ENCODE data around the gene CLEC16A.
A peak's percentile ranks its signal among the peaks of the same experiment; 100 is the strongest.

The CLEC16A gene

GRCh38 chr16:10944249-10945064 lies at the start of gene CLEC16A:
Gene CLEC16A, plus strand, starts transcription at chr16:10944564. Its CDS starts 154 bp downstream, at chr16:10944718.
- peaks cover 80% of the 10 kb centered on the region for H3K4me1 ChIP-seq (ENCODE audit: insufficient read depth, low read length)
- DNase-seq = peak; percentile 97
- no peaks in the 10 kb centered on the region for H3K9me3 ChIP-seq (ENCODE audit: insufficient read depth, low read length, severe bottlenecking)
- peak within 1 kb of the TSS; percentile 98 for H3K4me2 ChIP-seq (ENCODE audit: insufficient read depth, low read length)
- H3K79me2 ChIP-seq (ENCODE audit: insufficient read depth, low read length) = peaks cover 71% of the 10 kb centered on the region
- H3K4me3 ChIP-seq (ENCODE audit: low read depth in 1 of 2, low read length in 2 of 2) = peak within 1 kb of the TSS; percentile 68 to 92
- peak within 1 kb of the TSS; percentile 80 for H3K9ac ChIP-seq (ENCODE audit: low read depth, low read length)
- H3K27me3 ChIP-seq (ENCODE audit: insufficient read depth, low read length, poor library complexity) = no peaks in the 10 kb centered on the region
- H3K36me3 ChIP-seq (ENCODE audit: insufficient read depth, low read length) = peaks cover 7% of the 10 kb centered on the region
- H4K20me1 ChIP-seq (ENCODE audit: insufficient read depth, low read length) = peaks cover 58% of the 10 kb centered on the region
- H3K27ac ChIP-seq (ENCODE audit: low read length) = peak within 1 kb of the TSS; percentile 76
- peak; percentile 80 for ATAC-seq (ENCODE audit: insufficient read depth, low read depth)
- TF ChIP-seq, protein P1, sequence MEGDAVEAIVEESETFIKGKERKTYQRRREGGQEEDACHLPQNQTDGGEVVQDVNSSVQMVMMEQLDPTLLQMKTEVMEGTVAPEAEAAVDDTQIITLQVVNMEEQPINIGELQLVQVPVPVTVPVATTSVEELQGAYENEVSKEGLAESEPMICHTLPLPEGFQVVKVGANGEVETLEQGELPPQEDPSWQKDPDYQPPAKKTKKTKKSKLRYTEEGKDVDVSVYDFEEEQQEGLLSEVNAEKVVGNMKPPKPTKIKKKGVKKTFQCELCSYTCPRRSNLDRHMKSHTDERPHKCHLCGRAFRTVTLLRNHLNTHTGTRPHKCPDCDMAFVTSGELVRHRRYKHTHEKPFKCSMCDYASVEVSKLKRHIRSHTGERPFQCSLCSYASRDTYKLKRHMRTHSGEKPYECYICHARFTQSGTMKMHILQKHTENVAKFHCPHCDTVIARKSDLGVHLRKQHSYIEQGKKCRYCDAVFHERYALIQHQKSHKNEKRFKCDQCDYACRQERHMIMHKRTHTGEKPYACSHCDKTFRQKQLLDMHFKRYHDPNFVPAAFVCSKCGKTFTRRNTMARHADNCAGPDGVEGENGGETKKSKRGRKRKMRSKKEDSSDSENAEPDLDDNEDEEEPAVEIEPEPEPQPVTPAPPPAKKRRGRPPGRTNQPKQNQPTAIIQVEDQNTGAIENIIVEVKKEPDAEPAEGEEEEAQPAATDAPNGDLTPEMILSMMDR (IDR thresholded peaks at IDR 0.05; ENCODE audit: borderline replicate concordance, extremely low read depth, low read length, poor library complexity, severe bottlenecking) = peak; percentile 3
- no peak for TF ChIP-seq EZH2 (IDR thresholded peaks at IDR 0.05; ENCODE audit: borderline replicate concordance, low read depth, low read length, severe bottlenecking)
- H2AFZ ChIP-seq (ENCODE audit: low read depth, low read length) = peak within 1 kb of the TSS; percentile 88

- Histone ChIP-seq H3K79me2 (ENCODE audit: insufficient read depth, low read length) (no peaks in the 10 kb centered on the region), H3K27me3 (ENCODE audit: insufficient read depth, low read length, poor library complexity) (no peaks in the 10 kb centered on the region), H3K36me3 (ENCODE audit: insufficient read depth, low read length) (no peaks in the 10 kb centered on the region), H3K4me2 (ENCODE audit: insufficient read depth, low read length) (no peak overlapping the region), H3K4me1 (ENCODE audit: insufficient read depth, low read length) (no peaks in the 10 kb centered on the region), H2AFZ (ENCODE audit: low read depth, low read length) (no peak overlapping the region), H3K27ac (ENCODE audit: low read length) (no peak overlapping the region), H3K4me3 (ENCODE audit: low read depth in 1 of 2, low read length in 2 of 2) (no peak overlapping the region), H3K9me3 (ENCODE audit: insufficient read depth, low read length, severe bottlenecking) (no peaks in the 10 kb centered on the region), H3K9ac (ENCODE audit: low read depth, low read length) (no peak overlapping the region), H4K20me1 (ENCODE audit: insufficient read depth, low read length) (peaks cover 4% of the 10 kb centered on the region; the same call in 1 of the 2 replicates)
- TF ChIP-seq, protein P1 (IDR thresholded peaks at IDR 0.05; ENCODE audit: borderline replicate concordance, extremely low read depth, low read length, poor library complexity, severe bottlenecking) = no peak
- TF ChIP-seq EZH2 (IDR thresholded peaks at IDR 0.05; ENCODE audit: borderline replicate concordance, low read depth, low read length, severe bottlenecking) = no peak
- ATAC-seq (ENCODE audit: insufficient read depth, low read depth) (peak; percentile 95), DNase-seq (peak; percentile 78)
Measured at GRCh38 chr16:10895053-10895946, 49.1 kb upstream of the CLEC16A start.

GRCh38 chr16:10896165-10896564 lies 48.2 kb upstream of the CLEC16A start:
- peaks cover 4% of the 10 kb centered on the region; the same call in 1 of the 2 replicates for H4K20me1 ChIP-seq (ENCODE audit: insufficient read depth, low read length)
- no peak overlapping the region for H3K27ac ChIP-seq (ENCODE audit: low read length)
- no peaks in the 10 kb centered on the region for H3K79me2 ChIP-seq (ENCODE audit: insufficient read depth, low read length)
- TF ChIP-seq, protein P1 (IDR thresholded peaks at IDR 0.05; ENCODE audit: borderline replicate concordance, extremely low read depth, low read length, poor library complexity, severe bottlenecking) = no peak
- no peak overlapping the region for H3K4me3 ChIP-seq (ENCODE audit: low read depth in 1 of 2, low read length in 2 of 2)
- no peak overlapping the region for H3K4me2 ChIP-seq (ENCODE audit: insufficient read depth, low read length)
- no peak for ATAC-seq (ENCODE audit: insufficient read depth, low read depth)
- H3K4me1 ChIP-seq (ENCODE audit: insufficient read depth, low read length) = no peaks in the 10 kb centered on the region
- H3K36me3 ChIP-seq (ENCODE audit: insufficient read depth, low read length) = no peaks in the 10 kb centered on the region
- H3K9ac ChIP-seq (ENCODE audit: low read depth, low read length) = no peak overlapping the region
- no peak for DNase-seq
- H3K9me3 ChIP-seq (ENCODE audit: insufficient read depth, low read length, severe bottlenecking) = no peaks in the 10 kb centered on the region
- H2AFZ ChIP-seq (ENCODE audit: low read depth, low read length) = no peak overlapping the region
- H3K27me3 ChIP-seq (ENCODE audit: insufficient read depth, low read length, poor library complexity) = no peaks in the 10 kb centered on the region
